Mucosa of descending colon (tissue), 3 donors: ENCODE results near the gene PSAT1. TPM values are rescaled to one million over a fixed set of nuclear protein-coding genes. Genes with fewer than 3 reads are reported as not detected.

Experiments used
- ATAC-seq: fragments of 200-7000 bp; cut with Tn5 transposase; one replicate; pipeline ENCODE4 v1.9.1; 2020; ENCODE audit warnings: mild to moderate bottlenecking, moderate library complexity
- DNase-seq, 3 donors: peaks; one replicate each; pipeline ENCODE4 v3.0.0-alpha.2; 2020
- H3K36me3 ChIP-seq: fragments of 200-600 bp; one replicate; pipeline ENCODE4 v1.8.0; 2021; ENCODE audit warnings: low read depth, mild to moderate bottlenecking
- H3K4me1 ChIP-seq: fragments of 200-600 bp; one replicate; pipeline ENCODE4 v1.8.0; 2021; ENCODE audit warnings: low read depth, mild to moderate bottlenecking
- H3K4me3 ChIP-seq: fragments of 200-600 bp; one replicate; pipeline ENCODE4 v1.8.0; 2021; ENCODE audit warnings: mild to moderate bottlenecking
- H3K9me3 ChIP-seq: fragments of 200-600 bp; one replicate; pipeline ENCODE4 v1.8.0; 2021; ENCODE audit warnings: mild to moderate bottlenecking
- CTCF ChIP-seq: fragments of 200-600 bp; IDR thresholded peaks from one replicate; pipeline ENCODE4 v1.8.0; 2022; ENCODE audit warnings: antibody characterized with exemption, mild to moderate bottlenecking
- intact Hi-C, 2 donors: fragments of 100-400 bp; cut with DNase I in 1 of 2; cut with micrococcal nuclease in 1 of 2; formaldehyde crosslinking; loops; one replicate each; pipeline versions ENCODE4 v1.11.0 to v1.11.1; 2022; cut with DNase I, micrococcal nuclease
- total RNA-seq, 3 donors: library from RNA; stranded (reverse); fragmentation: NEBNext Ultra II Directional in 2 of 3; extraction: Animal tissue kit (Norgen Biotek cat#: 25700) in 2 of 3; gene quantifications; one replicate each; pipeline versions ENCODE4 v1.2.1 to v1.2.4, GENCODE V29; 2021 to 2023
- donor health status: DM: no; HTN: no; CAD: no; lungs with moderate emphysema.
- donor health status: DM: no; HTN: no; CAD: no.
- donor health status: DM: no; HTN: yes; CAD: no.

PSAT1 gene
- total RNA-seq, 3 donors from 2014 or later, result 1.2 to 7.2 (median 3.4) TPM

GRCh38 chr9:78325343-78325742, 28.4 kb downstream of the PSAT1 start:
- TF ChIP-seq CTCF, result no peak
- Histone ChIP-seq H3K4me3 (no peak overlapping the region), H3K36me3 (no peaks in the 10 kb centered on the region), H3K4me1 (no peaks in the 10 kb centered on the region), H3K9me3 (no peaks in the 10 kb centered on the region)
- intact Hi-C loops, result no loop called here
- ATAC-seq (peak; percentile 86), DNase-seq (peak in 2 of 3 donors; percentile 29 to 52)

GRCh38 chr9:78325846-78326360, 29.0 kb downstream of the PSAT1 start:
- ATAC-seq, result no peak
- no peaks in the 10 kb centered on the region for H3K4me1 ChIP-seq

GRCh38 chr9:78326564-78326963, 29.6 kb downstream of the PSAT1 start:
- Histone ChIP-seq H3K36me3 (no peaks in the 10 kb centered on the region), H3K9me3 (no peaks in the 10 kb centered on the region), H3K4me1 (no peaks in the 10 kb centered on the region), H3K4me3 (no peak overlapping the region)
- intact Hi-C loops, result no loop called here
- TF ChIP-seq CTCF, result no peak
- ATAC-seq (no peak), DNase-seq (no peak)

More at GRCh38 chr9:78325846-78326360, 29.0 kb downstream of the PSAT1 start:
- no peak for TF ChIP-seq CTCF
- no peak overlapping the region for H3K4me3 ChIP-seq
- no peak for DNase-seq
- intact Hi-C loops, result no loop called here
- no peaks in the 10 kb centered on the region for H3K36me3 ChIP-seq
- H3K9me3 ChIP-seq, result no peaks in the 10 kb centered on the region

GRCh38 chr9:78332381-78332780, 35.5 kb downstream of the PSAT1 start:
- intact Hi-C loops, result no loop called here
- no peak for DNase-seq
- H3K4me3 ChIP-seq, result no peak overlapping the region
- no peaks in the 10 kb centered on the region for H3K4me1 ChIP-seq
- no peak for TF ChIP-seq CTCF
- no peaks in the 10 kb centered on the region for H3K36me3 ChIP-seq
- H3K9me3 ChIP-seq, result no peaks in the 10 kb centered on the region
- no peak for ATAC-seq

GRCh38 chr9:78348848-78349247, 51.9 kb downstream of the PSAT1 start:
- TF ChIP-seq CTCF, result no peak
- no peaks in the 10 kb centered on the region for H3K9me3 ChIP-seq
- DNase-seq (no peak), ATAC-seq (no peak)
- no peak overlapping the region for H3K4me3 ChIP-seq
- no peaks in the 10 kb centered on the region for H3K36me3 ChIP-seq
- H3K4me1 ChIP-seq, result no peaks in the 10 kb centered on the region
- intact Hi-C loops, result no loop called here

- Histone ChIP-seq H3K9me3 (no peaks in the 10 kb centered on the region), H3K36me3 (no peaks in the 10 kb centered on the region), H3K4me3 (no peak overlapping the region), H3K4me1 (no peaks in the 10 kb centered on the region)
- ATAC-seq, result no peak
- no peak for DNase-seq
- no peak for TF ChIP-seq CTCF
- intact Hi-C loops, result no loop called here
Measured at GRCh38 chr9:78351816-78352215, 54.9 kb downstream of the PSAT1 start.
